ENCODE measurements around the gene ADPRHL1. TPM values are rescaled to one million over a fixed set of nuclear protein-coding genes. Genes with fewer than 3 reads are reported as not detected.

The ADPRHL1 gene
- total RNA-seq, 2 donors from 2014 or later, result 4.6 to 6.2 TPM

- intact Hi-C loops (cut with DNase I), result no loop called here
- H3K9me3 ChIP-seq, result no peaks in the 10 kb centered on the region
- no peak overlapping the region for H3K9ac ChIP-seq (ENCODE audit: low read depth in 2 of 2, low read length in 2 of 2)
- no peak overlapping the region for H3K4me3 ChIP-seq
- no peaks in the 10 kb centered on the region for H3K27me3 ChIP-seq
- no peaks in the 10 kb centered on the region for H3K4me1 ChIP-seq
- TF ChIP-seq CTCF (IDR thresholded peaks at IDR 0.05), result no peak
- no peak for DNase-seq
- H3K36me3 ChIP-seq, result no peaks in the 10 kb centered on the region
- H3K27ac ChIP-seq, result no peak overlapping the region
Observed at GRCh38 chr13:113466383-113466782, 13.1 kb upstream of the ADPRHL1 start.

- no peaks in the 10 kb centered on the region for H3K4me1 ChIP-seq
- no peak overlapping the region for H3K9ac ChIP-seq (ENCODE audit: low read depth in 2 of 2, low read length in 2 of 2)
- no peaks in the 10 kb centered on the region for H3K27me3 ChIP-seq
- no peak for DNase-seq
- intact Hi-C loops (cut with DNase I), result no loop called here
- H3K4me3 ChIP-seq, result no peak overlapping the region
- H3K36me3 ChIP-seq, result no peaks in the 10 kb centered on the region
- no peak for TF ChIP-seq CTCF (IDR thresholded peaks at IDR 0.05)
- H3K9me3 ChIP-seq, result no peaks in the 10 kb centered on the region
- H3K27ac ChIP-seq, result no peak overlapping the region
Observed at GRCh38 chr13:113465300-113465699, 12.0 kb upstream of the ADPRHL1 start.

GRCh38 chr13:113464476-113464875 is 11.2 kb upstream of the ADPRHL1 start:
- Histone ChIP-seq H3K4me1 (no peaks in the 10 kb centered on the region), H3K27ac (no peak overlapping the region), H3K9me3 (no peaks in the 10 kb centered on the region), H3K27me3 (no peaks in the 10 kb centered on the region), H3K9ac (ENCODE audit: low read depth in 2 of 2, low read length in 2 of 2) (no peak overlapping the region), H3K4me3 (no peak overlapping the region), H3K36me3 (no peaks in the 10 kb centered on the region)
- intact Hi-C loops (cut with DNase I), result no loop called here
- no peak for DNase-seq
- no peak for TF ChIP-seq CTCF (IDR thresholded peaks at IDR 0.05)

- Histone ChIP-seq H3K27me3 (no peaks in the 10 kb centered on the region), H3K9ac (ENCODE audit: low read depth in 2 of 2, low read length in 2 of 2) (no peak overlapping the region), H3K27ac (no peak overlapping the region), H3K36me3 (peaks cover 10% of the 10 kb centered on the region), H3K4me1 (no peaks in the 10 kb centered on the region), H3K4me3 (no peak overlapping the region), H3K9me3 (no peaks in the 10 kb centered on the region)
- no peak for TF ChIP-seq CTCF (IDR thresholded peaks at IDR 0.05)
- no peak for DNase-seq
- intact Hi-C loops (cut with DNase I), result no loop called here
Observed at GRCh38 chr13:113461022-113461751, 7.9 kb upstream of the ADPRHL1 start.

GRCh38 chr13:113460599-113460998 is 7.3 kb upstream of the ADPRHL1 start:
- no peak overlapping the region for H3K27ac ChIP-seq
- no peak for DNase-seq
- no peaks in the 10 kb centered on the region for H3K9me3 ChIP-seq
- intact Hi-C loops (cut with DNase I), result no loop called here
- H3K27me3 ChIP-seq, result no peaks in the 10 kb centered on the region
- H3K9ac ChIP-seq (ENCODE audit: low read depth in 2 of 2, low read length in 2 of 2), result no peak overlapping the region
- peaks cover 12% of the 10 kb centered on the region for H3K36me3 ChIP-seq
- H3K4me3 ChIP-seq, result no peak overlapping the region
- H3K4me1 ChIP-seq, result no peaks in the 10 kb centered on the region
- no peak for TF ChIP-seq CTCF (IDR thresholded peaks at IDR 0.05)

Measured in colonic mucosa (tissue), 4 donors.